ENCODE results near the gene KASH5. TPM values are rescaled to one million over a fixed set of nuclear protein-coding genes. Genes with fewer than 3 reads are reported as not detected.

KASH5 gene
- total RNA-seq, 2 experiments from 2014 or later = 12.0 to 16.3 TPM

GRCh38 chr19:49344505-49345423, 43.3 kb upstream of the KASH5 start:
- ChIA-PET POLR2A (no interaction called here), CTCF (ENCODE audit: unreplicated experiment) (no interaction called here)
- intact Hi-C loops (cut with micrococcal nuclease; ENCODE audit: unreplicated experiment) = no loop called here
- peaks cover 5% of the 10 kb centered on the region; the same call in 1 of the 2 replicates for H3K9me3 ChIP-seq (ENCODE audit: low read length)
- TF ChIP-seq EZH2phosphoT487 (IDR thresholded peaks at IDR 0.05; ENCODE audit: borderline replicate concordance, low read depth, low read length) (no peak), CTCF (conservative IDR thresholded peaks at IDR 0.05; ENCODE audit: low read length) (no peak)
- no peak overlapping the region for H3K4me2 ChIP-seq (ENCODE audit: low read length)
- no peak overlapping the region for H2AFZ ChIP-seq (ENCODE audit: low read length)
- H3K4me1 ChIP-seq (ENCODE audit: insufficient read depth, low read length, poor library complexity, severe bottlenecking) = peaks cover 40% of the 10 kb centered on the region
- H4K20me1 ChIP-seq (ENCODE audit: insufficient read depth, low read length) = peaks cover 2% of the 10 kb centered on the region; the same call in 1 of the 2 replicates
- no peaks in the 10 kb centered on the region for H3K9me2 ChIP-seq (ENCODE audit: insufficient read depth, low read length)
- no peak overlapping the region for H3K4me3 ChIP-seq (ENCODE audit: low read depth, low read length, poor library complexity, severe bottlenecking)
- peaks cover 50% of the 10 kb centered on the region for H3K36me3 ChIP-seq (ENCODE audit: insufficient read depth, low read length)
- H3K27ac ChIP-seq (ENCODE audit: low read depth, low read length, poor library complexity, severe bottlenecking) = no peak overlapping the region
- H3K79me2 ChIP-seq (ENCODE audit: insufficient read depth, low read depth, low read length) = no peaks in the 10 kb centered on the region
- no TSS peak for BruUV-seq (replicated peaks)
- DNase-seq (ENCODE audit: low spot score) = no peak

- ChIA-PET POLR2A (interaction anchor here (1.3 kb wide), 1 partner anchor 37 kb away, joined by 4 read pairs; no protein-coding TSS in a partner anchor), CTCF (ENCODE audit: unreplicated experiment) (no interaction called here)
- Histone ChIP-seq H3K4me3 (ENCODE audit: low read depth, low read length, poor library complexity, severe bottlenecking) (no peak overlapping the region), H3K9me3 (ENCODE audit: low read length) (peaks cover 8% of the 10 kb centered on the region; the same call in 1 of the 2 replicates), H3K4me1 (ENCODE audit: insufficient read depth, low read length, poor library complexity, severe bottlenecking) (peaks cover 20% of the 10 kb centered on the region), H2AFZ (ENCODE audit: low read length) (no peak overlapping the region), H3K9me2 (ENCODE audit: insufficient read depth, low read length) (no peaks in the 10 kb centered on the region), H4K20me1 (ENCODE audit: insufficient read depth, low read length) (no peaks in the 10 kb centered on the region), H3K36me3 (ENCODE audit: insufficient read depth, low read length) (peaks cover 34% of the 10 kb centered on the region), H3K4me2 (ENCODE audit: low read length) (no peak overlapping the region), H3K27ac (ENCODE audit: low read depth, low read length, poor library complexity, severe bottlenecking) (no peak overlapping the region), H3K79me2 (ENCODE audit: insufficient read depth, low read depth, low read length) (no peaks in the 10 kb centered on the region)
- DNase-seq (ENCODE audit: low spot score) = no peak
- no TSS peak for BruUV-seq (replicated peaks)
- TF ChIP-seq EZH2phosphoT487 (IDR thresholded peaks at IDR 0.05; ENCODE audit: borderline replicate concordance, low read depth, low read length) = no peak
- TF ChIP-seq CTCF (conservative IDR thresholded peaks at IDR 0.05; ENCODE audit: low read length) = no peak
- intact Hi-C loops (cut with micrococcal nuclease; ENCODE audit: unreplicated experiment) = no loop called here
Observed at GRCh38 chr19:49347191-49347590, 40.9 kb upstream of the KASH5 start.

GRCh38 chr19:49347835-49348234, 40.2 kb upstream of the KASH5 start:
- H4K20me1 ChIP-seq (ENCODE audit: insufficient read depth, low read length) = no peaks in the 10 kb centered on the region
- H3K4me3 ChIP-seq (ENCODE audit: low read depth, low read length, poor library complexity, severe bottlenecking) = peak overlapping the region; percentile 58
- no peaks in the 10 kb centered on the region for H3K79me2 ChIP-seq (ENCODE audit: insufficient read depth, low read depth, low read length)
- H3K36me3 ChIP-seq (ENCODE audit: insufficient read depth, low read length) = peaks cover 29% of the 10 kb centered on the region
- peak; percentile 38; the same call in 1 of the 2 replicates for TF ChIP-seq CTCF (conservative IDR thresholded peaks at IDR 0.05; ENCODE audit: low read length)
- no peak for TF ChIP-seq EZH2phosphoT487 (IDR thresholded peaks at IDR 0.05; ENCODE audit: borderline replicate concordance, low read depth, low read length)
- H3K4me2 ChIP-seq (ENCODE audit: low read length) = peak overlapping the region; percentile 62
- H3K9me2 ChIP-seq (ENCODE audit: insufficient read depth, low read length) = no peaks in the 10 kb centered on the region
- intact Hi-C loops (cut with micrococcal nuclease; ENCODE audit: unreplicated experiment) = no loop called here
- H3K27ac ChIP-seq (ENCODE audit: low read depth, low read length, poor library complexity, severe bottlenecking) = peak overlapping the region; percentile 86
- H3K9me3 ChIP-seq (ENCODE audit: low read length) = peaks cover 8% of the 10 kb centered on the region; the same call in 1 of the 2 replicates
- POLR2A ChIA-PET = interaction anchor here (0.7 to 1.0 kb wide), 4 partner anchors 10 to 53 kb away, joined by 3 to 4 read pairs (median 3); no protein-coding TSS in a partner anchor
- no TSS peak for BruUV-seq (replicated peaks)
- DNase-seq (ENCODE audit: low spot score) = peak; percentile 83
- peaks cover 20% of the 10 kb centered on the region for H3K4me1 ChIP-seq (ENCODE audit: insufficient read depth, low read length, poor library complexity, severe bottlenecking)
- CTCF ChIA-PET (ENCODE audit: unreplicated experiment) = no interaction called here
- peak overlapping the region; percentile 73 for H2AFZ ChIP-seq (ENCODE audit: low read length)

Data from OCI-LY7 (cell line).